Adipose tissue (tissue), 3 donors: ENCODE results near the gene GRM5. TPM values are rescaled to one million over a fixed set of nuclear protein-coding genes. Genes with fewer than 3 reads are reported as not detected.

Experiments
- H3K27ac ChIP-seq: one replicate; pipeline ENCODE4 v1.5.1; 2013; ENCODE audit warnings: low read depth, low read length
- WGBS, 3 donors: extraction: QIAGEN DNeasy Blood & Tissue Kit; methylation state at CpG; one replicate each; pipeline ENCODE4 v1.1.7; 2013; 5-methylcytosine and 5-hydroxymethylcytosine counted together
- polyA plus RNA-seq, 3 donors: library from polyadenylated mRNA; stranded (reverse); fragments of 200-250 nt; gene quantifications; one replicate each; pipeline ENCODE4 v1.2.3, GENCODE V29; 2013
- donor health status: healthy with polysubstance abuse.
- donor health status: Bipolar disorder and iron deficiency.
- donor health status: healthy.

GRM5 gene
- polyA plus RNA-seq, 3 donors: 0.01 TPM; not detected in 2

DNA sequence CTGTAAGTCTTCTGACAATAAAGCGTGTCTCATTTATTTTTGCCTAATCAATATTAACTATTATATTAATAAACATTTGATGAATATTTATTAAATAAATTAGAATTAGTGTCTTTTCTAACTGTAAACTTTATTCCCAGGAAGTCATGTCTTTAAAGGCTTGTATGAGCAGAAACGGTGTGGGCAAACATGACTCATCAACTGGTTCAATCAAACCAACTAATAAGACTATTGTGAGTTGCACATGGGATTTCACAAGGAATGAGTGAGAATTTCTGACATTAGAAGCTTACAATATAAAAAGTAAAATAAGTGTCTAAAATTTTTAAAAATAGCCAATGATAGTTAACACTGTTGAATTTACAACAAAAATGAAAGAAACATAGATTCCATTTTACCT, 469.0 kb downstream of the GRM5 start:
- WGBS, 3 donors: 73 to 87% (median 84%) methylated on average over 2 of the region's 2 CpGs
- H3K27ac ChIP-seq: no peak overlapping the region

DNA sequence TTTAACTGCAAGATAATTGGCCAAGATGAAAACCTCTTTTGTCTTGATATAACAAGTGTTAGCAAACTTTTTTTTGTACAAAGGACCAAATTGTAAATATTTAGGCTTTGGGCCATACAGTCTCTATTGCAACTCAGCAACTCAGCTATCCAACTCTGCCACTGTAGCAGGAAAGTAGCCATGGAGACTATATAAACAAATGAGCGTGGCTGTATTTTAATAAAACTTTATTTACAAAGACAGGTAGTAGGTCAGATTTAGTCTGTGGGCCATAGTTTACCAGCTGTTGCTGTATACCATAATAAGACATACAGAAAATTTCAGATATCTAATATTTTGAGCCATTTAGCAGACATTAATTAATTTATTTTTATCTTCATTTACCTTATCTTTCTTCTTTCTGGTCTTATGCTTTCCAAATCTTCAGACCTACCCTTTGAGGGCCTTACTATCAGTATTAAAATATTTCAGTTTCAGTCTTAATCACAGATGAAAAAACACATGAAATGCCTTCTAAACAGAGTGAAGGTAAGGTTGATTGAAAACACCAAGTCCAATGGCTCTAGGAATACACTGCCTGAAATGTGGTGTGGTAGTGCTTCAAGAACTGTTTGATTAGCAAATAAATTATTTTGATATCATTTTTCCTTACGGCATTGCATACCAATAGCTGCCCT, 471.4 kb downstream of the GRM5 start:
- WGBS, 3 donors: 60 to 84% (median 82%) methylated on average over 2 of the region's 2 CpGs
- no peak overlapping the region for H3K27ac ChIP-seq

- WGBS, 3 donors: 65 to 80% (median 78%) methylated on average over 3 of the region's 3 CpGs
- H3K27ac ChIP-seq: no peak overlapping the region
Measured at GRCh38 chr11:88590361-88590760, 475.4 kb downstream of the GRM5 start.

GRCh38 chr11:88583251-88583650, 482.5 kb downstream of the GRM5 start:
- no peak overlapping the region for H3K27ac ChIP-seq
- 68 to 73% (median 71%) methylated on average over 4 of the region's 4 CpGs for WGBS, 3 donors

DNA sequence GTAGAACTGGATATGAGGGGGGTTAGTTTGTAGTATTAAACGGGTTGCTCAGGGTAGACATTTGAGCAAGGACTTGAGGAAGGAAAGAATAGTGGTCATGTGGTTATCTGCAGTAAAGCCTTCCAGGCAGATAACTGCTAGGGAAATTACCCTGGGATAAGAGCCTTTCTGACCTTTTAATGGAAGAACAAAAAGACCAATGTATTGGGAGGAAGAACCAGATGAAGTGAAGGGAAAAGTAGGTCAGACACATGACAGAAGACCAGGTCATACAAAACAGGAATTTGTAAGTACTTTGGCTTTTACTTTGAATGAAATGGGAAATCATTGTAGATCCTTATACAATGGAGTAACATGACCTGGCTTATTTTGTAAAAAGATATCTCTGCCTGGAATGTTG, 486.3 kb downstream of the GRM5 start:
- H3K27ac ChIP-seq: no peak overlapping the region
- WGBS, 3 donors: 41 to 62% (median 61%) methylated on average over 1 of the region's 1 CpG

DNA sequence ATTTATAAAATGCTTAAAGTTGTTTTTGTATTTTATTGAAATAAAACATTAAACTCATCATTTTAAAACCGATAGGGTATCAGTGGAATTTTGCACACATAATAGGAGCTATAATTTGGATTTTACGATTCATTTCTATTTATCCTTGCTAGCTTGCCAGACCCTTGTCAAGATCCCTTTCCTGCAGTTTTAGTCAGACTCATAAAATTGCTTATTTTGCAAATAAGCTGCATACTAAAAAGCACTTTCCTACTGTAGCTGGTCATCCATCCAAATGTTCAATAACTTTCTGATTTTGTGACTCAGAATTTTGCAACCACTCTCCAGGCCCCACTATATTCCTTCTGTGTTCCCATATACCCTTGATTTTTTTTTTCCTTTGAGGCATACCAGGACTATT, 489.0 kb downstream of the GRM5 start:
- 58 to 78% (median 72%) methylated on average over 2 of the region's 2 CpGs for WGBS, 3 donors
- H3K27ac ChIP-seq: no peak overlapping the region

GRCh38 chr11:88575916-88576315, 489.9 kb downstream of the GRM5 start:
- 66 to 84% (median 80%) methylated on average over 2 of the region's 2 CpGs for WGBS, 3 donors
- no peak overlapping the region for H3K27ac ChIP-seq

- H3K27ac ChIP-seq: no peak overlapping the region
Measured at GRCh38 chr11:88569342-88569741, 496.4 kb downstream of the GRM5 start.

DNA sequence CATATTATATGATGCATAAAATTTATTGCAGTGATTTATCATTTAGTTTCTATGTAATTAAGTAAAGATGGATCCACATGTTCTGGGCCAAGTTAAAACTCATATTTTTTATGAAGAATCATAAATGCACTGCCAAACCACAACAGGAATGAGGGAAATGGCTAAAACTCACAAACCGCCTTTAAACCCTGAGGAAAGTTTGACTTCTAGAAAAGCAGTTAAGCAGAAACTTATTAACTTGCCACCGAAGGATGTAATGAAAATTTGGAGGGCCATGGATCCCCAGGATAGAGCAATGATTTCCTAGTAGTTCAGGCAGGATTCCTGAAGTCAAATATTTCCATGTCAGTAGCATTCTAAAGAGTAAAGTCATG, 510.0 kb downstream of the GRM5 start:
- WGBS, 3 donors: 55 to 74% (median 72%) methylated on average over 2 of the region's 2 CpGs
- H3K27ac ChIP-seq: no peak overlapping the region

DNA sequence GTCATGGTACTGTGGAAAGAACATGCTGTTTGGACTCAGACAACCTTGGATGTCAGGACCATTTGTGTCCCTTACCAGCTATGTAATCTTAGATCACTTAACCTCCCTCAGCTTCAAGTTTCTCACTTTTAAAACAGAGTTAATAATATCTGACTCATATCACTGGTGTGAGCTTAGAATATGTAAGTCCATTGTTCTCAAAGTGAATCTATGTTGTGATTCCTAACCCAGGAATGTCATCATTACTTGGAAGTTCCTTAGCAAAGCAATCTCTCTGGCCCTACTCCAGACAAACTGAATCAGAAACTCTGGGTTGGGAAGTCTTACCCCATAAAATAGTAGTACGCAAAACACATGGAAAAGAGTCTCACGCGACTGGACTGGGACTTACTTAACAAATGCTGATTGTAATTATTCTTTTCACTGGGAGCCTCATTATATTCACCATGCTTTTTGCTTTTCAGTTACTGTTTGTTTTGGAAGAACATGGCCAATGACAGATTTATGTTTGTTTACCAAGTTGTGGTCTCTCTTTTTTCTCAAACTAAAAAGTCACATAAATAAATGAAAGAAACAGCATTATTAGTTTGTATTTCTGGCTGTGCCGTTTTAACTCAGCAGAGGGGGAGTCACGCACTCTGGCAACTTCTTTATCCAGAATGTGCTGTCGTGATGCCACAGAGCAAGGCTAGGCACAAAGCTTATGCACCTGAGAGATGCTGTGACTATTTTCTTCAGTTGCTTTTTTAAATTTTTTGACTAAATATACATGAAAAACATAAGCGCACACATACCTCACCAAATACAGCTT, 510.6 kb downstream of the GRM5 start:
- H3K27ac ChIP-seq: no peak overlapping the region
- 55 to 71% (median 71%) methylated on average over 7 of the region's 7 CpGs for WGBS, 3 donors

DNA sequence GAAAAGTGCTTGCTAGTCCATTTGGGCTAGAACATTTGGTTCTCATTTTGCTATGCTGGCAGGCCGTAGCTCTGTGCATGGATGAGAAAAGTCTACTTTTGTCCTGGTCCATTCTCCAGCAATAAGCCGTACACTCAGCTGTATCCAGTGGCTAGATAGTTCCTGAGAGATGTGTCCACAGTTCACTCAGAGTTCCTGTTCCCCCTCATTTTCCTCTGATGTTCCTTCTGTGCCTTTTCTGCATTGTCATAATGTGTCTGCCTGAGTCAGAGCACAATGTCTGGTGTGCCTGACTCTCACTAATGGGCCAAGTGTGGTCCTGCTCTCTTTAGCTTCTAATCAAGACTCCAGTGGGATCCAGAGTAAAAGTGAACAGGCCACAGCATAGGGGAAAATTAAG, 512.6 kb downstream of the GRM5 start:
- 69 to 87% (median 86%) methylated on average over 2 of the region's 2 CpGs for WGBS, 3 donors
- no peak overlapping the region for H3K27ac ChIP-seq

DNA sequence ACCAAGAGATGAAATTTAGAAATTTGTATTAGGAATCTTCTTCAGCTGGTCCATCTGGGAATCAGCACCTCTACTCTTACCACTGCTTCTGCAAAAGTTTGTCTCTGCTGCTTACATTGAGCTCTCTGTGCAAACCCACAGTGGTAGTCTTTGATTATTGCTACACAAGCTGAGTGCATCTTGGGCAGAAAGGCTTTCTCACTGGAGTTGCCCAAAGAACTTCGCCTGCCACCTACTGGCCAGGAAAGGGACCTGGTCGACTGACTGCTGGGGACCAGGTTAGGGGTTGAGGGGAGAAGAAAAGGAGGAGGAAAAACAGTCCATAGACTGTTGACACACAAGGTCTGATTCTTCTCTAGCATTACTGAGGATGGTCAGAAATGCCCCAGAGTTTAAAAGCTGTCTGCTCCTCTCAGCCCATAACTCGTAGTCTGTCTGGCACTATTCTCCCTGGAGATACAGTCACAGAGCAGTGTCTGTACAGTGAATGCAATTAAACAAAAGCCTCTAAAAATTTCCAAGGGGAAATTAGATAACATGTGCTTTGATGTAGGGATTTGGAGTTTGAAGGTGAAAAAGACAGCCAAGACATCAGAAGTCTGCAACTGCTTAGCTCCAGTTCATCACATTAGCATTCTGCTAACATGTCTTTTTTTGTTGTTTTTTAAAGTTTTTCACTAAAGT, 513.3 kb downstream of the GRM5 start:
- 31 to 77% (median 40%) methylated on average over 3 of the region's 3 CpGs for WGBS, 3 donors
- H3K27ac ChIP-seq: no peak overlapping the region

DNA sequence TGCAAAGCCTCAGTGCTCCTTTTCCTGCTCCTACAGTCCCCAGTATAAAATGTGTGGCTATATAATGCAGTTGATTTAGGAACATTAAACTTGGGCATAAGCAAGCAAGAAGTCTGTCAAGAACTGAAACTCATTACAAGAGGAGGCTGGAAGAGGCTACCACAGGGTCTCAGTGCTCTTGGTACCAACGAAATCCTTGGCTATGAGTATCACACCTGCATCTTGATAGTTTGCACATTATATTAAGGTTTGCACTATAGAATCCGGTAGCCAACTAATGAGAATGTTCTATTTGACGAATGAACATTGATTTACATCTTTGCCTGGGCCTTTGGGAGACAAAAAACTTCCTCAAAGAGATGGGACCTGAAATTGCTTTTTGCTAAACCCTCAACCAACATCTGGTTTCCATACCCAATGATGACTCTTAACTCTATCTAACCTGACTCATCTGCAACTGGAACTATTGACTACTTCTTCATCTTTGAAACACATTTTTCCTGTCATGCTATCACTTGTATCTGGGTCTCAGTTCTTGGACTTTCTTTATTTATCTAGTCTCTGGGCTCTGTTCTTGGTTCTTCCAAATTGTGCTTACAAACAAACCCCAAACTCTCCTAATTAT, 521.0 kb downstream of the GRM5 start:
- WGBS, 3 donors: 60 to 79% (median 76%) methylated on average over 3 of the region's 3 CpGs
- H3K27ac ChIP-seq: no peak overlapping the region

DNA sequence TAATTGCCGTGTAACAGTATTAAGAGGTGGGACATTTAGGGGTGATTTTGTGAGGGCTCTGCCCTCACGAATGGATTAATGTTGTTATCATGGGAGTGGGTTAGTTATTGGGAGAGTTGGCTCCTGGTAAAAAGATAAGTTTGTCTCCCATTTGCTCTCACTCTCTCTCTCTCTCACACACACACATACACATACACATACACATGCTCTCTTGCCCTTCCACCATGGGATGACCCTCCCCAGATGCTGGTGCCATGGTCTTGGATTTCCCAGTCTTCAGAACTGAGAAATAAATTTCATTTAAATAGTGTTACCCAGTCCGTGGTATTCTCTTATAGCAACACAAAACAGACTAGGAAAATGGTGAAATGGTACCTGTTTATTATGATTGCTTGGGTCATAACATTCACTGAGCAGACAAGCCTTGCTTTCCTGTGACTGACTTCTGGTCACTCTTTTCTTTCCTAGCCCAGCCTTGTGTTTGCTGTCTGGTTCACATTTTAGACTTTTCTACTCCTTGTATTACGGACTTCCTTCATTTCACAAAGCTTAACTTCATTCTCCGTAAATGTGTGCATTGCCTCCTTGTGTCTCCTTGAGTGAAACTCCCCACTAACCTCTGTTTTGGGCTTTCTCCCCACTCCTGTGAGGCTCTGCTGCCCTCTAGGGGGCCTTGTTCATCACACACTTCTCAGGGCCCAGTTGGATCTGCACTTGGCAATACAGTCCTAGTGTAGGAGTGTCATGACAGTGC, 521.7 kb downstream of the GRM5 start:
- WGBS, 3 donors: 50 to 56% (median 52%) methylated on average over 5 of the region's 5 CpGs
- H3K27ac ChIP-seq: no peak overlapping the region

DNA sequence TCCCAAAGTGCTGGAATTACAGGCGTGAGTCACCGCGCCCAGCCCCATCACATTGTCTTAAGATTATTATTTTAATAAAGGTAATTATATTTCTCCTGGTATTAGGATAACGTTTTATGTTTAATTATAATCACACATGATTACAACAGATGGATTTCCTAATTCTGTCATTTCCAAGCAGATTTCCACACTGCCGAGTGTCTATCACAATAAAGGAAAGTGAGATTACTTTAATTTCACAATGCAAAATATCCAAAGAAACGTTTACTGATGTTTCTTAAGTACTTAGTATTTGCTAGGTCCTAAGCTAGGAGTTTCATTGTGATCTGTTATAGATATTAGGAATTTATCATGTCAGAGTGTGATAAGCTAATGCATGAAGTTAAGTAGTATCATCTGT, 524.8 kb downstream of the GRM5 start:
- 72 to 77% (median 75%) methylated on average over 6 of the region's 6 CpGs for WGBS, 3 donors
- no peak overlapping the region for H3K27ac ChIP-seq

GRCh38 chr11:88538098-88538497, 527.7 kb downstream of the GRM5 start:
- WGBS, 3 donors: 26 to 61% (median 42%) methylated on average over 1 of the region's 1 CpG
- H3K27ac ChIP-seq: no peak overlapping the region

DNA sequence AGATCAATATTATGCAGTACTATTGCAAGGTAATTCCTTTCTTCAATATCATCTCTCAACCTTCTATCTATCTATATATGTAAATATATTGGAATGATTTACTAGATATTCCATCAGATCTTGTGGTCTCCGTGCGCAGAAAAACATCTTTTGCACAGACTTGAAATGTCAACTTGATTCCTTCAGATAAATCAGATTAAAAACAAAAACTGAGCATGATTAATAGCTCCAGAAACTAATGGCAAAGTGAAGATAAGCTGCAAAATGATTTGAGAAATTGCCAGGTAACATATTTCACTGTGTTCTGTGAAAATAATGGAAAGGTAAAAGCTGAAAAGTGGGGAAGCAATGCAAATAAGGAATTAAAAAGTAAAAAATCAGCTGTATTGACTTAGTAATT, 528.2 kb downstream of the GRM5 start:
- H3K27ac ChIP-seq: no peak overlapping the region
- 42 to 59% (median 47%) methylated on average over 2 of the region's 2 CpGs for WGBS, 3 donors

GRCh38 chr11:88536616-88537265, 529.0 kb downstream of the GRM5 start:
- no peak overlapping the region for H3K27ac ChIP-seq
- WGBS, 3 donors: 71 to 89% (median 80%) methylated on average over 3 of the region's 3 CpGs
